Measurements from ENCODE around the gene IMP3.

Gene IMP3

DNA sequence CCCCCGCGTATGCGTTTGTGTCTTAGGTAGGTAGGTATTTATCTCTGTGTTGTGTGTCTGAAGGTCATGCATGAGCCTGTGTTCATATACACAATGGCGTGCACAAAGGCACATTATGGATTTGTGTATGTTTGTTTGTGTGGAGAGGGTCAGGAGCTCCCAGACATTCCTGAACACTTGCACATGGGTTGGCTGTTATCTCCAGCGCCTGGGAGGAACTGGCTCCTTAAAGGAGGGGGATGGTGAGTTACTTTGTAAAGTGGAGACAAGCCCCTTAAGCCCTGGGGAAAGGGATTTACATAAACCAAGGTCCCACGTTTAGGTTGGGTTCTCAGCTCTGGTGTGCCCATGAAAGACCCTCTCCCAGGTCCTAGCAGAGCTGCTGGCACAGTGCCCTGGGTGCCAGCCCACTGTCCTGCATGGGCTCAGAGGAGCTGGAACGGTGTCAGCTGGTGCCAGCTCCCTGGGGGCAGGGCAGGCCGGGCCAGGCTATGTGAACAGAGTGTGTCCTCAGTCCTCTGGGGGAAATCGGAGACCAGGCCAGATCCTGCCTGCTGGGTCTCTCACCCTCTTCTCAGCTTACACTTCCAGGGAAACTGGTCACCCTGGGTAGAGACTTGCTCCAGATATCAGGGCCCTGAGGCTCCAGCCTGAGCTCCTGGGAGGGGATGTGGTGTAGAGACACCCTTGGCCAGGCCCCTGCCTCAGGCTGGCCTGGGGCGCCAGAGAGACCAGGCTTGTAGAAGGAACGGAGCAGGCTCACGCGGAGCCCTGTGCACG is 32.8 kb upstream of the IMP3 start:
- DNase-seq (ENCODE audit: low read depth) = peak; percentile 59

DNA sequence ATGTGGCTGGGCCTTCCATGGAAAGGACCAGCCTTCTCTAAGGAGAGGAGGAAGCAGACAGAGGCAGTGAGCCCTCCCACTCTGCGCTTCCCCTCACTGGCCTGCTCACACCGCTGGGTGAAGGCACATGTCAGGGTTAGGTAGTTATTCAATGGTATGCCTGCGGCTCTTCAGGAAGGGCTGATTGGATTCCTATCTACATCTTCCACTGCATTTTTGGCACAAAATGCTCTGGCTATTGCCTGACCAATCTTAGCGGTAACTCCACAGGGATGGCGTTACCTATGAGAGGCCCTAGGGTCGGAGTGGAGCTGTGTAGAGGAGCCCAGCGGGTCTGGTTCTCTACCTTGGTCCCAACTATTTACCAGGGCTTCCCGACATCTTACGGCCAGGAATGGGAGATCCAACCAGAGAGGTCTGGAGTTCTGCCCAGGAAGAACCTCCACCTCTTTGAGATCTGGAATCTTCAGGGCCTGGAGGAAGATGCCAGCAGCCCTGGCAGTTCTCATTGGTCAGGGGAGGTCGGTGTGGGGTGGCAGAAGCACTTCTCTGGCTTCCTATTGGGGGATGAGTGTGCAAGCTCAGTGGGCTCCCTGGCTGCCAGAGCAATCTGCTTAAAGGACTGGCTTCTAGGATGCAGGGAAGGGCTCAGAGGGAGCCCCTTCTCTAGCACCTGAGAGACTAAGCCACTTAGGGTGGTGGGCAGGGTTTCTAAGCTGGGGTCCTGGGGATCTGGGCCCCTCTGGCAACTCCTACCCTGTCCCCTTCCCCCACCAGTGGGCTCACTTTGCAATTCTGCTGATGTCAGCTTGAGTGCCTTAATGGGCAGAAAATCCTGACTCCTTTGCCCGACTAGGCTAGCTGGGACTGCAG is 31.9 kb upstream of the IMP3 start:
- no peak for DNase-seq (ENCODE audit: low read depth)

GRCh38 chr15:75669879-75670212 is 29.8 kb upstream of the IMP3 start:
- no peak for DNase-seq (ENCODE audit: low read depth)

DNA sequence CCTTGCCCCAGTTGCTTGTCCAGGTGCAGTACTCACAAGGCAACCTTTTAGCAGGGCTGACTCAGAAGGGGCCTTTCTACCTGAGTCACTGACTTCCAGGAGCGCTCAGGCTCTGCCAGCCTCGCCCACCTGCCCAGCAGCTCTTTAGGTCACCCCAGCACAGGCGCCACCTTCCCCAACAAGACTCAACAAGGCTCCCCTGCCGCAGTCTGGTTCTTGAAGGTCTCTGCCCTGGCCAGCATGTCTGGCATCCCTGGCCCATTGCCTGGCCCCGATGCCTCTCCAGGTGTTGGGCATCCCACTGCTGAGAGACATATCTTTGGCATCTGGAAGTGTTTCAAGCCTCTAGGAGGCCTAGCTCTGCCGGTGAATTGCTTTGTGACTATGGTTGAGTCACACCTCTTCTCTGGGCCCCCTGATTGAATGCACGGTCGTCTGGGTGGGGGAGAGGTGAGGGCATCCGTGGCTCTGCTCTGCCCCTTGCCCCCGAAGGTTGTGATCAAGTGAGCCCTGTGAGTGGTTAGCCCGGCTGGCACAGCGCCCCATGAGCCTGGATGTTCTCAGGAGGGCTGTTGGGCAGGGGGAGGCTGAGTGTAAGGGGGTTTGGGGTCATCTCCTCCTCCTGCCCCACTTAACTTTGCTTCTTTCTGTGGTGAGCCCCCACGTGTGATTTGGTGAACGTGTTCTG is 29.3 kb upstream of the IMP3 start:
- no peak for DNase-seq (ENCODE audit: low read depth)

- peak; percentile 98 for DNase-seq (ENCODE audit: low read depth)
Measured at GRCh38 chr15:75666823-75667501, 26.9 kb upstream of the IMP3 start.

DNA sequence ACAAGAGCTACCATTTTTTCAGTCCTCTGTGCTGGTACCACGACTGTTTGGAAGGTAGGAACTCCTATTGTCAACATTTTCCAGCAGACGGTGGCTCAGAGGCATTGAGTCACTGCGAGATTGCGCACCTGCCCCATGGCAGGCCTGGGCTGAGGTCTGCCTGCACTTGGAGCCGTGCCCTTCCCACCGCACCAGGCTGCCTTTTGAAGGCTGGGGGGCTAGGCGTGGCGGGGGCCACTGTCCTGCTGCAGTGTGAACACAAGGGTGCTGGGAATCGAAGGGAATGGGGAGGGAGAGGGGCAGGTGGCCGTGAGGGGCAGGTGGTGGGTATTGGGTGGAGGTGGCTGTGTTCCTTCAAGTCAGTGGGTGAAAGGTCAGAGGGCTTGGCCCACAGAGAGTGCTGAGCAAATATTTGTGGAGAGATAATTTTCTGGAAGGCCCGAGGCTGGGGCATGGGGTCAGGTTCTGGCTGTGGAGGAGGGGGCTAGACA is 24.0 kb upstream of the IMP3 start:
- no peak for DNase-seq (ENCODE audit: low read depth)

- no peak for DNase-seq (ENCODE audit: low read depth)
Measured at GRCh38 chr15:75662823-75663519, 22.9 kb upstream of the IMP3 start.

DNA sequence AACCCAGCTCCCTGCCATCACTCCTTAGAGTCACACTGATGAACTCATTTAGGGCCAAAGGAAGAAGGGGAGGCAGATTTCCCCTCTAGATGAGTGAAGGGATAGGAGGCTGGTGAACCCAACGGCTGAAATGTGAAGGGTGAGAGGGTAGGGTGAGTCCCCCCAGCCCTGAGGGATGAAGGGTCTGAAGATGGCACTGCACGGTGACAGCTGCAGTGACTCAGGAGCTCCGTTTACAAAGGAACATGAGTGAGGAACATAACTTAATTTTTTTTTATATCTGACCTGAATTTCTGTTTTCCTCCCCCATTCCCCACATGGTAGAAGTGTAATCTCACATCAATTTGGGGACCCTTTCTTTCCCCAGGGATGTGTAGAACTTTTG is 21.7 kb upstream of the IMP3 start:
- DNase-seq (ENCODE audit: low read depth) = no peak

- peak; percentile 66 for DNase-seq (ENCODE audit: low read depth)
Measured at GRCh38 chr15:75661100-75661755, 21.2 kb upstream of the IMP3 start.

- DNase-seq (ENCODE audit: low read depth) = no peak
Measured at GRCh38 chr15:75659928-75660645, 20.1 kb upstream of the IMP3 start.

DNA sequence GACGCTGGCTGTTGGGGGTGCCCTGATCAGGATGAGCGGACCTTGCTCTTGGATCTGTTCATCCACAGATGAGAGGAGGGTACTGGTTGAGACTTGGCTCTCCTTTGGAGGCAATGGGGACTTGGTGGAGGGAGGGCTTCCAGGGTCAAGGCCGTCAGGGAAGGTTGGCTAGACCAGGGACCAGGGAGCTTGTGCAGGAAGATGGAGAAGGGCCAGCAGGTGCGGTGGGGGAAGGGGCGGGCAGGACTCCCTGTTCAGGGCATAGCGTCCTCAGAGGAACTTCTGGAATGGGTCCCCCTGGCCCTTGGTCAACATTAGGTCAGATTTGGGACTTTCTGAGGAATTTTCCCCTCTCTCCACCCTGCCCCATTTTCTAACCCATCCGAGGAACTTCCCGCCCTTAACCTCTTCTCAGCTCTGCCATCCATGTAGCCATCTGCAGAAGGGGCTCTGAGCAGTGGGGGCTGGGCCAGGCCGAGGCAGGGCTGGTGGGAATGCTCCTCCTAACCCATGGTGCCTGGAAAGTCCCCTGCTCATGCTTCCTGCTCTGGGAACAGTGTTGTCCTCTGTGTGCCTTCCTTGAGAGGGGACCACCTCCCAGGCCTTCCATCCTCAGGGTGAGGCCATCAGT is 19.2 kb upstream of the IMP3 start:
- DNase-seq (ENCODE audit: low read depth) = no peak

DNA sequence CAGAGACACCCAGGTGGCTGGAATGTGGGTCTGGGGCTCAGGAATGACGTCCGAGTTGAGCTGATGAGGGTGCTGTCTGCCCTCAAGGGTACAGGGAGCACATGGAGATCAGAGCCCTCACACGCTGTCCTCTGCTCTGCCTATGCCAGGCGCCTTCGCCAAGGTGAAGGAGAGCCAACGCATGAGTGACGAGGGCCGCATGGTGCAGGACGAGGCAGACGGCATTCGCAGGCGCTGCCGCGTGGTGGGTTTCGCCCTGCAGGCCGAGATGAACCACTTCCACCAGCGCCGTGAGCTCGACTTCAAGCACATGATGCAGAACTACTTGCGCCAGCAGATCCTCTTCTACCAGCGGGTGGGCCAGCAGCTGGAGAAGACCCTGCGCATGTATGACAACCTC is 16.8 kb upstream of the IMP3 start:
- no peak for DNase-seq (ENCODE audit: low read depth)

GRCh38 chr15:75656331-75656730 is 16.3 kb upstream of the IMP3 start:
- no peak for DNase-seq (ENCODE audit: low read depth)

DNA sequence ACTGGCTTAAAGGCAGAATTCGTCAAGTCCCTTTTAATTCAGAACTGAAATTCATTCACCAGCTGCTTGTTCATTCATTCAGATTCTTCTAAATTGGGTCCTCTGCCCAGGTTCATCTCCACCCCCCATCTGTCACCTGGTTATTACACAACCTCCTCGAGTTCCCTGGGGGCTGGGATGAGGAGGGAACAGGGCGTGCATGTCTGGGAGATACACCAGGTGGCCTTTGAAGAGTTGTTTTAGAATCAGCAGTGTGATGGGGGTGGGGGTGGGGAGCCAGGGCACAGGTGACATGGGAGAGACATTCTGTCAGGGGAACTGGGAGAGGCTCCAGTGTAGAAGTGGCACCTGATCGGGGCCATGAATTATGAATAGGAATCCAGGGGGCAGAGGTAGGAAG is 15.9 kb upstream of the IMP3 start:
- no peak for DNase-seq (ENCODE audit: low read depth)

GRCh38 chr15:75654201-75654907 is 14.3 kb upstream of the IMP3 start:
- DNase-seq (ENCODE audit: low read depth) = no peak

DNA sequence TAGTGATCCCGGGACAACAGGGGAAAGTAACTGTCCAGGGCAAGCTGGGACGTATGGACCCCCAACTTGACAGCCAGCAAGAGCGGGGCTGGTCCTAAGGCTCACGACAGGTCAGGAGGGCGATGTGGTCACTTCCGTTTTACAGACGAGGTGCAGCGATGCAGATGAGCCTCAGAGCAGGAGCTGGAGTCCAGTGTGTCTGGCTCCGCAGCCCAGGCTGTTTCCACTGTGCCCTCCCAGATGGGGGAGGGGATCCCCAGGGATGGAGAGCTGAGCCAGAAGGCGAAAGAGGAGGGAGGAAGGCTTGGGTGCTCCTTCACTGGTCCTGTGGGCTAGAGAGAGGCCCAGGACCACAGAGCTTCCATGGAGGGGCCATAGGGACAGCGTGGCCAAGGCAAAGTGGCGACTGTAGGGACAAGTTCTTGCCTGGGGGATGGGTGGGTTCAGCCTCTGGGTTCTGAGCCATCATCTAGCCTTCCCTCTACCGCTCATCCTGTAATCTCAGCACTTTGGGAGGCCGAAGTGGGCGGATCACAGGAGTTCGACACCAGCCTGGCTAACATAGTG is 13.4 kb upstream of the IMP3 start:
- DNase-seq (ENCODE audit: low read depth) = no peak

- no peak for DNase-seq (ENCODE audit: low read depth)
Measured at GRCh38 chr15:75651810-75652543, 12.0 kb upstream of the IMP3 start.
